ENCODE measurements around the gene BBS12.

DNA sequence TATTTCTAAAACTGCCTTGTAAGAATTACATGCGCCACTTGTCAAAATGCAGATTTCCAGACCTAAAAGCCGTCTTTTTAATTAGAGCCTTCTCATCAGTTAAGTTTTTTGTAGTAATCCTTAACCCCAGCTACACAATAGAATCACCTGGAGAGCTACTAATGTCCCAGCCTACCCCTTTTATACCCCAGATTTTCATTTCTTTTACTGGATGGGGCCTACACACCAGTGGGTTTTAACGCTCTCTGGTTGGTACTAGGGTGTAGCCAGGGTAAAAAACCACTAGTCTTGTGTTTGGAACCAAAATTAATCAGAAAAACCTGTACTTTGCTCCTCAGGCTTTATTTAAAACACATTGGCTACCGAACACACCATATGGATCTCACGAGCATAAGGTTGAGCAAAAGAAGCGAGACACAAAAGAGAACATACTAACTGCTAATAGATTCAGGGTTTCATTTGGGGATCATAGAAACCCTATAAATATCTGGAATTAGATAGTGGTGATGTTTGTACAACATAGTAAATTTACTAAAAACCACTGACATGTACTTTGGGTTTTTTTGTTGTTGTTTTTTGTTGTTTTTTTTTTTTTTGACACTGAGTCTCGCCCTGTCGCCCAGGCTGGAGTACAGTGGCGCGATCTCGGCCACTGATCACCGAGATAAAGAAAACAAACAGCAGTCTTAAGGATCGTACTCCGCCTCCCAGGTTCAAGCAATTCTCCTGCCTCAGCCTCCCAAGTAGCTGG is 30.6 kb downstream of the BBS12 start:
- TF ChIP-seq CTCF (conservative IDR thresholded peaks at IDR 0.05; ENCODE audit: low read length) (no peak), EZH2phosphoT487 (IDR thresholded peaks at IDR 0.05; ENCODE audit: borderline replicate concordance, low read depth, low read length) (no peak)

Data from OCI-LY7 (cell line).